GM03348 (cell line): ENCODE measurements around the gene OSBPL3.

Experiments used
- DNase-seq: peaks from one replicate; pipeline ENCODE4 v3.0.0; 2012; ENCODE audit warnings: low spot score

Gene OSBPL3

GRCh38 chr7:24894429-24895221 lies 85.4 kb downstream of the OSBPL3 start:
- DNase-seq = peak; percentile 25

- DNase-seq = no peak
Measured at GRCh38 chr7:24891311-24891735, 88.7 kb downstream of the OSBPL3 start.

GRCh38 chr7:24889611-24890010 lies 90.4 kb downstream of the OSBPL3 start:
- DNase-seq = no peak

DNA sequence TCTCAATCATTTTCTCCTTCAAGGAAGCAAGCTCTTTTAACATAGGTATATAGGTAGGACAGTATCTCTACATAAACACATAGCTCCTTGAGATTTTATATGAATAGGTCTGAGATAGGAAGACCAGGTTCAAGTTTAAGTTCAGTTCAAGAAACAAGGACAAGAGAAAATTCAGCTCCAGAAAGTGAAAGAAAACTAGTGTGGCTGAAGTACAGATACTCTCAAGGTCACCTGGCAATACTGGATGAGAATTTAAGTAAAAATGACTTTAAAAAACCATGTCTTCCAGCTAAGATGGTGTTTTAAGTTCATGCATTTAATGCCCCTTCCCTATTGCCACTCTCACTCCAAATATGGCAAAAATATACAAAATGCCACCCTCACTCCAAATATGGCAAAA lies 91.3 kb downstream of the OSBPL3 start:
- no peak for DNase-seq

DNA sequence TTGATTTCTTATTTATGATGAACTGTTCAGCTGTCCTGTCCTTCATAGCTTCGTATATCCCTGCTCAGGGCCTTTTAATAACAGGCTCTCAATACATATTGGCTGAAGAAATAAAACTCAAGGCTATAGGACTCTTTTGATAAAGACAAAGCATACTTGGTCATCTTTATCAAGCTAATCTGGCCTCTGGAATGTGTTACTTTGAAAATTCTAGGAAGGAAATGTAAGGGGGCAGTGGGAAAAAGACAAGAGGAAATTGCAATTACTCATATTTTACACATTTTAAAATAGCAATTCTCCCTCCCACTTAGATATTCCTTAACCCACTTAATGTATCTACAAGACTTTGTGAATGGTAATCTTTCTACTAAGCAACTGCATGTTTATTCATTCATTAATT lies 94.3 kb downstream of the OSBPL3 start:
- no peak for DNase-seq

DNA sequence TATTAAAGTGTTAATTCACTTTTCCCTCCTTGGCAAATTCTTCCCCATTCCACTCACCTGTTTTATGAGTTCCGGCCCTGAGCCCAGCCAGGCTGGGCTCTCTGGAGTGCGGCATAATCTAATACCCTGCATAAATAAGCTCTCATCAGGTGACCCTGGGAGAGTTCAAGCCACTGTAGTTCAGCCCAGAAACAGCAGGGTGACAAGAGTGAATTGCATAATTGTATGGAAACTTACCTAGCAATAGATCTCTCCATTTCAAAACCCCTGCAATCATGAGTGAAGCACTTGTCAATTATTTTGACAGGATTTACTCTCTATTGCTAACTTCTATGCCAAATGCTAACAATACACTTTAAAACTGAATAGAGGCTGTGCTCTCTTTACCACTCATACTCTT lies 94.7 kb downstream of the OSBPL3 start:
- no peak for DNase-seq

DNA sequence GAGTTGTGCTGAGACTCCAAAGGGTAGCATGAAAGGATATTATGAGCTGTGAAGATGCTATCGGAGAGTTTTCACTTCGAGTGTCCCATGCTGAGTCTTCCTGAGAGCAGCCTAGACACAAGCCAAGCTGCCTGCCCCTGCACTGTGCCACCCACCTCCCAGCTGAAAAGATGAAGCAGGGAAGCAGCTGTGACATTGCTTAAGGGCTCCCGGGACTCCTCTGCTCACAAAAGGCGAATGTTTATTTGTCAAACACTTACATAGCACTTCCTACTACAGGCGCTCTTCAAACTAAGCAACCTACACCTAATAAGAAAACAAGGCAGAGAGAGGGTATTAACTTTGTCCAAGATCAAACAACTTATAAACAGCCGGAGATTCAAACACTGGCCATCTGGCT lies 95.6 kb downstream of the OSBPL3 start:
- no peak for DNase-seq

- DNase-seq = no peak
Measured at GRCh38 chr7:24883622-24884013, 96.4 kb downstream of the OSBPL3 start.

- DNase-seq = peak; percentile 82
Measured at GRCh38 chr7:24882989-24883621, 96.9 kb downstream of the OSBPL3 start.

GRCh38 chr7:24881623-24882022 lies 98.4 kb downstream of the OSBPL3 start:
- DNase-seq = no peak

DNA sequence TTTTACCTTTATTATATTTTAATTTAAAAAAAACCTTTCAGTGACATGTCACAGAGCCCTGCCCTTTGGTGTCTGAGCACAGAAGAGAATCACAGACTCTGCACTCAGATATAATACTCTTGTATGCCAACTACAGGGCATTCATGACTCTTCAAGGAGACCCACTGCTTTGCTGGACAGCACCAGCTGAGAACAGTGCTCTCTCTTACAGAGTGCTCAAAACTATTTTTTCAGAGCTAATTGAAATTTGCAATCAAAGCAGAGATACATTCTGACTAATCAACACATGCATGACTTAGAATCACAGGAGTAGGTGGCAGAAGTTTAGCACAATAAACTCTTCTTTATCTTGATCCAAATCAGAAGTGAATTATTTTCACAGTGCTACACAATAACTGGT lies 99.1 kb downstream of the OSBPL3 start:
- DNase-seq = no peak

GRCh38 chr7:24879291-24879690 lies 100.7 kb downstream of the OSBPL3 start:
- no peak for DNase-seq

GRCh38 chr7:24877790-24878311 lies 102.1 kb downstream of the OSBPL3 start:
- no peak for DNase-seq

DNA sequence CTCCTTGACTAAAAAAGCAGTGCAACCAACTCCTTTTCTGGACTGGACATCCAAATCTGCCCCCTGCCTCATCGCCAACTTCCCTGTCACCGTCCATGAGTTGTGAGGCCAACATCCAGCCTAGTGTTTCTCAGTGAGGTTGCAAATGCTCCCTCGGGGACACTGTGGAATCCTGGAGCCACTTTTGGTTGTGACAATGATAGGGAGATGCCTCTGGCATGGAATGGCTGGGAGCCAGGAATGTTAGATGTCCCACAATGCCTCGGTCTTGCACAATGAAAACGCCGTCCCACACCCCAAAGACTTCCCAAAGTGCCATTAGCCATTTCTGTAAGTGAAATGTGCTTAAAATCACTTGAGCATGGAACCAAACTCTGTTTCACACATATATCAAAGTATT lies 105.2 kb downstream of the OSBPL3 start:
- DNase-seq = no peak

DNA sequence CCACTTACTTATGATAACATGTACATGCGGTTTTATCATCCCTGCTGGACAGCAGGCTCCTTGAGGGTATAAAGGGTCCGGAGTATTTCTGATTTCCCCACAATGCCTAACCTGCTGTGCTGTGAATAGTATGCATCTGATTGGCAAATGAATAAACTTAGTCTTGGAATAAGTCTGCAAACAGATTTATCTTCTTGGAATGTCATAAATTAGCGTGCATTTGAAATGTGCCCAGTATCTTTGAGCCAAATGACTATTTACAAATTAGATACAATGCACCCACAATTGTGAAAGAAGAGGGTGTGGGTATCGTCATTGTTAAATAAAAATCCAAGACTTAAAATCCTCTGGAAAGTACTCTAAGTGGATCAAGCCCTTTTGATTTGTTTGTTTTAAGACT lies 106.0 kb downstream of the OSBPL3 start:
- no peak for DNase-seq

- DNase-seq = no peak
Measured at GRCh38 chr7:24871770-24872169, 108.2 kb downstream of the OSBPL3 start.

GRCh38 chr7:24870766-24871165 lies 109.2 kb downstream of the OSBPL3 start:
- no peak for DNase-seq

- peak; percentile 52 for DNase-seq
Measured at GRCh38 chr7:24869572-24869971, 110.4 kb downstream of the OSBPL3 start.

DNA sequence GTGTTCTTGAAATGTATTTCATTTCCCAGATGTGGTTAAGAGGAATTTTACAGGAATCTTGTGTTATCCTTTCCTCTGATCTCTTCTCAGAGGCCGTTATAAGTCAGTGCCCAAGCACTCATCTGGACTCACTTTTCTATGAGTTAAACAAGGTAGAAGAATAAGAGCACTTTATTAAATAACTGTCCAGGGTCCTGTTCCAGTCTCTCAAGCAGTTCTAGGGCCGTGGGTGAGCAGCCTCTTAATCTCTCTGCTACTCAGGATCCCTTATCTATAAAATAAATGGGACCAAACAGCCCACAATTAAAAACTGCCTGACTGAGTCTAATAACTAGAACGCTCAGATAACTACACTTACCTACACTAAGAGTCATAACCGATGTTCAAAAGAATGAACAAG lies 111.2 kb downstream of the OSBPL3 start:
- no peak for DNase-seq

DNA sequence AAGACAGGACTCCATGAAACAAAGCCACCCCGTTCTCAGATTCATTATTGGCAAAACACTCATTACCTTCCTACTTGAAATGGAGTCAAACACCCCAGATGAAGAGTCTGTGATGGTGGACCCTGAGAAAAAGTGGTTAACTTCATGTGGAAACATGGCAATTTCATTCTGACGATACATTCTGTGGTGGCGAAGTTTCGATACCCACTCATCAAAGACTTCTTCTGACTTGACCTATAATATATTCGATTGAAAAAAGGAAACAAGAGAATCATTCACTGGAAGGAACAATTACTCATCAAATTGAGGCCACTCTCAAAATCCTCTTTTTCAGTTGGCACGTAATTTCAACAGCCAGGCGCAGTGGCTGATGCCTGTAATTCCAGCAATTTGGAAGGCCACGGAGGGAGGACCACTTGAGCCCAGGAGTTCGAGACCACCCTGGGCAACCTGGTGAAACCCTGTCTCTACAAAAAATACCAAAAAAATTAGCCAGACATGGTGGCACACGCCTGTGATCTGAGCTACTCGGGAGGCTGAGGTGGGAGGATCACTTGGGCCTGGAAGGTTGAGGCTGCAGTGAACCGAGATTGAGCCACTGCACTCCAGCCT lies 113.9 kb downstream of the OSBPL3 start:
- no peak for DNase-seq

- DNase-seq = no peak
Measured at GRCh38 chr7:24864214-24864817, 115.7 kb downstream of the OSBPL3 start.

GRCh38 chr7:24863626-24864025 lies 116.4 kb downstream of the OSBPL3 start:
- no peak for DNase-seq

DNA sequence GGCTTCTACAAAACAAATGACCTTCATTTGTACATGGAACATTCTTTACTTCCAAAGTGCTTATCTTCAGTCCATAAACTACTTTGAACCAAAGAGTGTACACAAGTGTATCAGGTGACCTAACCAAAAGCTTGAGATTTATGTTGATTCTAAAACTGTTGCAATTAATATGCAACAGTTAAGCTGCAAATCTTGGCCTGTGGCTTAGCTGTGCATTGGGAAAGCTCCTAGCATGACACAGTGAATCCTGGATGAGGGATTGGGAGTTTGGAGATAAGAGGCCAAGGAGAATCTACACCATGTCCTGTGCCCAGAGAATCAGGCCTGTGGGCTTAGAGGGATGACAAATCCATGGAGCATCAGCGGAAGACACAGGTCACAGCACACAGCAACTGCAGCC lies 117.5 kb downstream of the OSBPL3 start:
- DNase-seq = no peak
